NCI-H146 (cell line): ENCODE data around the gene PDCD11.
A peak's percentile ranks its signal among the peaks of the same experiment; 100 is the strongest.
"Not testable (repeated sequence)": the region's sequence is repeated elsewhere in the genome, so short reads cannot be mapped to it uniquely, and the experiment has no call there.

Experiments
- DNase-seq: peaks from one replicate; lab custom pipeline; 2025; lab: John Stamatoyannopoulos, UW

The PDCD11 gene

GRCh38 chr10:103416436-103417147, 20.2 kb downstream of the PDCD11 start:
- DNase-seq: peak; percentile 53

DNA sequence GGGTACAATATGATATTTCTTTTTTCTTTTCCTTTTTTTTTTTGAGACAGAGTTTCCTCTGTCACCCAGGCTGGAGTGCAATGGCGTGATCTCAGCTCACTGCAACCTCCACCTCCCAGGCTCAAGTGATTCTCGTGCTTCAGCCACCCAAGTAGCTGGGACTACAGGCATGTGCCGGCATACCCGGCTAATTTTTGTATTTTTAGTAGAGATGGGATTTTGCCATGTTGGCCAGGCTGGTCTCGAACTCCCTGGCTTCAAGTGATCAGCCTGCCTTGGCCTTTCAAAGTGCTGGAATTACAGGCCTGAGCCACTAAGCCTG, 20.7 kb downstream of the PDCD11 start:
- DNase-seq: not testable (repeated sequence)

GRCh38 chr10:103417601-103418000, 21.2 kb downstream of the PDCD11 start:
- no peak for DNase-seq

DNA sequence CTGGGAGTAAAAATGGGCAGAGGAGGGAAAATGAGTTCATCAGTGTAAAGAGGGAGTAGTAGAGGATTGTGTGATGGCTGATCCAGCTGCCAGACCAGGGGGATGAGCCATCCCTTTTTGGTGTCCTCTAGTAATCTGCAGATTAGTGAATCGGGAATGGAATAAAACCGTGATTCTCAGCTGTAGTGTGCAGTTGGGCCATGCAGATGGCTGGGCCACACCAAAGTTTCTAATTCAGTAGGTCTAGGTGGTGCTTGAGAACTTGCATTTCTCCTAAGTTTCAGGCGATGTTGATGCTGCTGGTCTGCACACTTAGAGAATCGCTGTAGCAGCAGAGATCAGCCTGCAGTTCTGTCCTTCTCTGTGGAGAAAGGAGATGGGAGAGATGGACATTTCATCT, 22.7 kb downstream of the PDCD11 start:
- no peak for DNase-seq

GRCh38 chr10:103423748-103424147, 27.3 kb downstream of the PDCD11 start:
- no peak for DNase-seq

GRCh38 chr10:103427866-103428265, 31.4 kb downstream of the PDCD11 start:
- no peak for DNase-seq

DNA sequence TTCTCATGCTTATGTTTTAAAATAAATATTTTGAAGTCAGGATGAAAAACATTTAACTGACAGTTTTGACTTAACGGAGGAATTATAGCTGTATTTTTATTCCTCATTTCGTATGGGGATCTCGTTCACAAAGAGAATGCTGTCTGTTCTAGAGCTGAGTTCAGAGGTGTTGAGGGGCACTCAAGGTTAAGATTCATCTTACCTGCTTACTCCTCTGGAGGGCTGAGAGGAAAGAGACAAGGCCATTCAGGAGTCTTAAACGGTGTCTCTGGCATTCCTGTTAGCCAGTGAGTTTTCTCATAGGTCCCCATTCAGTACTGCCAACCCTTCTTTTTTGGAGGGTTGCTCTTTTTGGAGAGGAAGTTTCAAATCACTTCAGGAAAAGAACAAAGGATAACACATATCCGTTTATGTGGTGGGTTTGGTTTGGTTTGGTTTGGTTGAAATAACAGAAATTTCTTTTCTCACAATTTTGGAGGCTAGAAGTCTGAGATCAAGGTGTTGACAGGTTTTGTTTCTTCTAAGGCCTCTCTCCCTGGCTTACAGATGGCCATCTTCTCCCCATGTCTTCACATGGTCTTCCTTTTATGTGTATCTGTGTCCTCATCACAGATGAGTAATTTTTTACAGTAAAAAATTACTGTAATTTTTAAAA, 32.7 kb downstream of the PDCD11 start:
- no peak for DNase-seq

- DNase-seq: no peak
Observed at GRCh38 chr10:103429647-103430046, 33.2 kb downstream of the PDCD11 start.

GRCh38 chr10:103431902-103432301, 35.5 kb downstream of the PDCD11 start:
- no peak for DNase-seq

GRCh38 chr10:103433858-103434257, 37.4 kb downstream of the PDCD11 start:
- no peak for DNase-seq

DNA sequence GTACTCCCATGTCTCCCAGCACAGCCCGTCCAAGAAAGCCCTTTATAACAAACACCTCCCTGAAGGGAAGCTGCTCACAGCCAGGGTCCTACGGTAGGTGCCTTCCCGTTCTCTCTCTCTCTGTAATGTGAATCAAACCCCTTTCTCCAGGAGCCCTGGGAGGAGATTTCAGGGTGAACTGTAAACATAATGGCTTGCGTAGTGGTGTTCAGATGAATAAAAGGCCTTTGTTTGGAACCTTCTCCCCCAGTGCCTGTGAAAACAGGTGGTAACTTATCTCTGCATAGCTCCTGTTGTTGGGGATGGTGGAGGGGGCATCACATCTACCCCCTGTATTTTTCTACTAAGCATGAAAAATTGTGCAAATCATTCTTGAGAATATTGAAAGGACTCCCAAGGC, 43.4 kb downstream of the PDCD11 start:
- DNase-seq: no peak

GRCh38 chr10:103440416-103440815, 44.0 kb downstream of the PDCD11 start:
- no peak for DNase-seq

GRCh38 chr10:103441206-103441605, 44.8 kb downstream of the PDCD11 start:
- no peak for DNase-seq

DNA sequence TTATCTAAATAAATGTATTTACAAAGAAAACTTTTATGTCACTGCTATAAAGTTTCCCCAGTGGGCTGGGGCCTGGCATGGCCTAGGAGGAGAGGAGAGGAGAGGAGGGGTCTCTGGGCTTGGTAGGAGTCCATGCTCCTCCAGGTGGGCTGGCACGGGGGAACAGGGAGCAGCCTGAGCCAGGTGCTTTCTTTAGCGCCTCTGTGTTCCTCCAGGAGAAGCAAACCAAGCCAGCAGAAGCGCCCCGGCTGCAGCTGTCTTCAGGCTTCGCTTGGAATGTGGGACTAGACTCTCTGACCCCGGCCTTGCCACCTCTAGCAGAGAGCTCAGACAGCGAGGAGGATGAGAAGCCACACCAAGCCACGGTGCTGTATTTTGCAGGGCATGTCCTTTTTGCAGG, 45.2 kb downstream of the PDCD11 start:
- no peak for DNase-seq

DNA sequence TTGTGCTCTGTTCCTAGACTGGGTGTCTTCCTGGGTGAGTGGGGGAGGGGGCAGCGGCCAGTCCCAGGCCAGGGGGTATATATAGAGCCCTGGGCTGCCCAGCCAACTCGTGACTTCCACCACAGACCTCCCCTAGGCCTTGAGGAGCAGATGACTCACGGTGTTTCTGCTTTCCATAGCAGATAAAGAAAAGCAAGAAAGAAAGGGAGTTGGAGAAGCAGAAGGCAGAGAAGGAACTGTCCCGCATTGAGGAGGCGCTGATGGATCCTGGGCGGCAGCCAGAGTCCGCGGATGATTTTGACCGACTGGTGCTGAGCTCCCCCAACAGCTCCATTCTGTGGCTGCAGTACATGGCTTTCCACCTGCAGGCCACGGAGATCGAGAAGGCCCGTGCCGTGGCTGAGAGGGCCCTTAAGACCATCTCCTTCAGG, 45.6 kb downstream of the PDCD11 start:
- DNase-seq: no peak

DNA sequence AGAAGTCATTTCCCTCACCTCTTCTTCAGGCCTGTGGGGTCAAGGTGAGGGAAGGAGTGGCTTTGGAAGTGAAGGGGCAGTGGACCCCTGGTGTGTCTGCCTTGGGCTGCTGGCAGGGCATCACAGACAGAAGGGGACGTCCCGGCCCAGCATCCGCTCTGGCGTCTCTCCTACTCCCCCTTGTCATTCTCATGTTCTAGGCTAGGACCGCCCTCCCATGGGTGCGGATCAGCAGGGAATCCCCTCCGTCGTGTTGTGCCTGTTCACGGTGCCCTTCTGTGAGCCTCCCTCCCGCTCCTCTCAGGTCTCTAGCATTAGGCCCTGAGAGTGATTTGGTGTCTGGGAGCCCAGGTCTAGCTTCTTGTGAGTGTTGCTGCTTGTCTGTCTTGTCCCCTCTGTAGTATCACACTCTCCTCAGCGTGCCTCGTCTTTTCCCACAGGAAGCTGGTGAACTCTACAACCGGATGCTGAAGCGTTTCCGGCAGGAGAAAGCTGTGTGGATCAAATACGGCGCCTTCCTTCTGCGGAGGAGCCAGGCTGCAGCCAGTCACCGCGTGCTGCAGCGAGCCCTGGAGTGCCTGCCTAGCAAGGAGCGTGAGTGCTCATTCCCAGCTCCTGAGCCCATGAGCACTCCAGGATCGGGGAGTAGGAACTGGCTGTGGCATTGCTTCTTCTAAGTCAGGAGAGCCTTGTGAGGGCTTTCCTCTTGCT, 47.2 kb downstream of the PDCD11 start:
- DNase-seq: no peak

DNA sequence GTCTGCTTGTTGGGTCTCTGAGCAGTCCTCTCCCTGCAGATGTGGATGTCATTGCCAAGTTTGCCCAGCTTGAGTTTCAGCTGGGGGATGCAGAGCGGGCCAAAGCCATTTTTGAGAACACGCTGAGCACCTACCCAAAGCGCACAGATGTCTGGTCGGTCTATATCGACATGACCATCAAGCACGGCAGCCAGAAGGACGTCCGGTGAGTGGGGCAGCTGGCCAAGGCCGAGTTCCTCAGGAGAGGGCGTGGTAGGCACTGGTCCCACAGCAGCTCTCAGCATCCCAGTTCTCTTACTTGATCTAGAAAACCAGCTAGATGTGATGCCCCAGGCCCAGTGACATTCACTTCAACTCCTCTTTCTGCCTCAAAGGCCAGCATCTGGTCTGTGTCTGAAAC, 48.1 kb downstream of the PDCD11 start:
- DNase-seq: no peak

- no peak for DNase-seq
Observed at GRCh38 chr10:103445366-103445765, 48.9 kb downstream of the PDCD11 start.

GRCh38 chr10:103445767-103446567, 49.5 kb downstream of the PDCD11 start:
- DNase-seq: no peak

GRCh38 chr10:103447187-103447586, 50.8 kb downstream of the PDCD11 start:
- no peak for DNase-seq

GRCh38 chr10:103448746-103449145, 52.3 kb downstream of the PDCD11 start:
- no peak for DNase-seq
